HG03095 (cell line): ENCODE results near the gene CROCC2.

ENCODE experiments used
- ATAC-seq: cut with Tn5 transposase; IDR thresholded peaks from one replicate; pipeline ENCODE4 v1.9.1; 2021; ENCODE audit warnings: moderate library complexity; ENCODE audit not compliant: unreplicated experiment

Gene CROCC2

DNA sequence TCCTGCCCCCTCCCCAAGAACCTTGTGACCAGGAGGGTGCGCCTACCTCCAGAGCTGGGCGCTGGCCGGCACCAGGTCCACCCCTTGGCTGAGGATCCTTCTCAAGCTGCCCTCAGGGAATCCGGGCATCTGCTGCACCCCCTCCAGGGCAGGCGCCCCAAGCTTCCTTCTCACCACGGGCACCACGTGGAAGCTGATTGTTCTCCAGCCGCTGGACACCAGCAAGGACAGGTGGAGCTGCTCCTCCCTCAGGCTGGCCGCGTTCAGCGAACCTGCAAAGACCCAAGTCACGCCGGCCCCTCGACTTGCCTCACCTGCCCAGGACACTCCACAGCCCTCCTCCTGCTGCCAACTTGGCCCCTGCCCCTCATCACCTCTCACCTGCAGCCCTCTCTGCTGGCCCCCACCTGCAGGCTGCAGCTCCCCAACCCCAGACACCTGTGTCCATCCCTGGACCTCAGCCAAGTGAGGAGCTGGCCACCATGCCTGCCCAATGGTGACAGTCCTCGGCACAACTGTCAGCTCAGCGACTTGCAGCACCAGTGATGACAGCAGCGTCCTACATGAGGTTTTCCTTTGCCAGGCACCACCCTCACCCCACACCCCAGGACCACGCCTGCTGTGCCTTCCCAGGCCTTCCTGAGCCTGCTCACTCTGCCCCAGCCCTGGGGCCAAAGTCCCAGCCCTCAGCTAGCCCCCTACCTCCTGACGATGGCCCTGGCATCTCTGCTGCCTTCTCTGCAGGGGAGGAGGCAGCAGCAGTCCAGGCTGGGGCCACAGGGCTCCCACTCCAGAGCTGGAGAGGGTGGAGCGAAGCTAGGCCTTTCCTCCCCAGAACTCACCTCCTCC, 14.4 kb upstream of the CROCC2 start:
- no peak for ATAC-seq

DNA sequence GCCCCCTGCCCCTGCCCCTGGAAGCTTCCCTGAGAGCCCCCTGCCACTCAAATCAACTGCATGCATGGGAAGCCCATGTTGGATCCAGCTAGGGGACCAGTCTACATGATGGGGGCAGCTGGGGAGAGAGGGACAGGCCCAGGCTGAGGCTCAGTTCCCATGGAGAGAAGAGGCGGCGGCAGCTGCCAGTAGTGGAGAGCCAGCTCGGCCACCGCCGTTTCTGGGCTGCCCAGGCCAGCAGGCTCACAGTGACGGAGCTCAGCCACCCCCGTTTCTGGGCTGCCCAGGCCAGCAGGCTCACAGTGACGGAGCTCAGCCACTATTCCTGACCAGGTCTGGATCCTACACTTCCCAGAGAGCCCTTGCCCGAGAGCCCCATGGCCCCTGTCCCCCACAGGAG, 13.8 kb upstream of the CROCC2 start:
- no peak for ATAC-seq

DNA sequence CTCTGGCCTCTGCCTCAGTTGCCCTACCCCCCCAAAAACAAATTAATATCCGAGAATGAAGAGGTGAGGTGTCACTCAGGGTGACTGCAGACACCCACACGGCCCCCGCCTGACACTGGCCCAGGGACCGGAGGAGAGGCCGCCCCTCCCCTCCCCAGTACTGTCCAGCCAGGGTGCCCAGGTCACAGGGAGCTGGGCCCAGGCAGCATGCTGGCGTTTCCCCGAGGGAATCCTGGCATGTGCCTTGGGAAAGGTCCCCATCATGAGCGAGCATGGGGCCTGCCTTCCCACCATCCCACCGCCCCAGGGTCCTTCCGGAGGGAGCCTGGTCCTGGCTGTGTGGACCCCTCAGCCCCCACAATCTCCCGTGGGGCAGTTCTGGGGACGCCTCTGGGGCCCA, 13.2 kb upstream of the CROCC2 start:
- ATAC-seq: no peak

DNA sequence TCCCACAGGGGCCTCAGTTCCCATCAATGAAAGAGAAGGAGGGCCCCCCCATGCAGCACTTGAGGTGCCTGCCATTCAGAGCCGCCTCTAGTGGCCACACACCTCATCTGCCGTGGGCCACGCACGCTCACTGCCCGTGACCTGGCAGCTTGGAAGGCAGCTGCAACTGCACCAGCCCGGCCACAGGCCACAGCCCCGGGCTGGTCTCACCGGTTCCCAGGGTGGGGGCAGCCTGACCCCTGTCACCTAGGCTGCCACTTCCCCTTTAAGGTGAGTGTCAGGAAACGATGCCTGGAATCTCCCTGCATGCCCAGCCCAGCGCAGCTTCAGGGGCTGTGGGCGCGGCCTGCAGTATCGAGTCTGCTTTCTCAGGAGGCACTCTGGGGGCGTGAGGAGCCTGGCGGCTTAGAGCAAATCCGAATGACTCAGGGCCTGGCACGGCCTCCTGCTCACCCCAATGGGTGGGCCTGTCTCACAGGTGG, 12.7 kb upstream of the CROCC2 start:
- no peak for ATAC-seq

DNA sequence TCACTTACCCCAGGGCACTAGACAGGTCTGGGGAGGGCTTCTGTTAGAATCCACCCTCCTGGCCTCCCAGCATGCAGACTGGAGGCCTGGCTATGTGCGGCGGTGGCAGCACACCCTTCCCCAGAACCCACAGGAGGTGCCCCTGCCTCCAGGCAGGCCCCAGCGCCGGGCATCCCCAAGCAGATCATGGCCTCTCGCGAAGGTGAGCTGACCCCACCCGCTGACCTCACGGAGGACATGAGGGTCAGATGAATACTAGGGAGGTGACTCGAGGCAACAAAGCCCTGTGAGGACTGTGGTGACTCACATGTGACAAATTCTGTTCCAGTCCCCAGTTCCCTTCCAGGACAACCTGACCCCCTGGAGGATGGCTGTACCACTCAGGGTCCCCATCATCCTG, 12.1 kb upstream of the CROCC2 start:
- ATAC-seq: no peak

DNA sequence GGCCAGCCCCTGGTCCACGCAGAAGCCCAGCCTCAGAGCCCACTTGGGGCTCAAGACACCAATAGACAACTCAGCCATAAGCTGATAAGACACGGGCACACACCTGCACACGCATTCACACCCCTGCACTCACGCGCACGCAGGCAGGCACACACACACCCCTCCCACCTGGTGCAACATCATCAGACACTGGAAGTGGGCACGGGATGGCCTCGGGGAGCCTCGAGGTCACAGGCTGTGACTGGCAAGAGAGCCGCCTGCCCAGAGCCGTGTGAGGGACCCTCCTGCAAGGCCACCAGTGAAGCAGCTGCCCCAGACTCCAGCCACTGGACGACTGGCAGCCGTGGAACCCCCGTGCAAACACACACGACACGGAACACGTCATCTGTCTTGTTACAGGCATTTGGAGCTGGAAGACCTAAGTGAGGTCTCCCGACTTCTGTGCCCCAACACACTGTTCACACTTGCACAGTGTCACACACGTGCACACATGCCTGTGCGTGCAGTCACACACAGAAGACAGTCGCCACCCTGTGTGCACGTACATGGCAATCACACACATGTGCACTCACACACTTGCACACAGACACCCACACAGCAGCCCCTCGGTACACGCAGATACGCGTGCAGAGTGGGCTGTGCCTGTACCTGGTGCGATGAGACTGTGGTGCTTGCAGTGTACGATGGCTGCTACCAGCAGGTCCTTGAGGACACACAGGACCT, 11.1 kb upstream of the CROCC2 start:
- ATAC-seq: no peak

DNA sequence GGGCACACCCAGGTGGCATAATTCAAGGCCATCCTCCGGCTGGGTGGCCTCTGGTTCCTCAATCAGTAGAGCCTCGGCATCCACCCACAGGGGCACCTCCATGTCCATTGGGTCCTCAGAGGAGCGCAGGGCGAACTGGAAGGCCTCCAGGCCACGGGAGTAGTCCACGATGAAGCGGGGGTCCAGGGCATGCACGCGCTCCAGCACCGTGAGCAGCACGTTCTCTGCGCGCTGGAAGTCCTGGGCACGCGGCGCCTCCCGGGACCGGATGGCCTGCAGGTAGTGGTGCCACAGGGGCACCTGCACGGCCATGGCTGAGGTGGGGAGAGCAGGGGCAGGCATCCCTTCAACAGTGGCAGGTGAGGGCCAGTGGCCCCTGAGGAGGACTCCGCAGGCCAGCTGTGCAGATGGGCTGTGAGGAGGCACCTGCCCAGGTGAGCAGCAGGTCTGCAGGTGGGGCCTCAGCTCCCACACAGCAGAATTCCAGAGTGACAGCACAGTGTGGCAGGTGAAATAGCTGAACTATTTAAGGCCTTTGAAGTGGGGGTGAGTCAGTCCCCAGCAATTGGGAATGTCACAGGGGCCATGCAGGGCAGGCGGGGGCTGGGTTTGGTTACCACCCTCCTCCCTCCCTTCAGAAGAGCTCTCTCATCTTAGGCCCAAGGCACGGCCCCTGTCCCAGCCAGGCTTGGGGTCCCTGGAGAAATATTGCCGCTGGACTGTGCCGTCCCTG, 10.3 kb upstream of the CROCC2 start, which contains the start of gene MAB21L4:
Gene MAB21L4, minus strand, starts transcription at position 501 of the 733 bp plus-strand sequence. Its CDS starts 159 bp downstream, at position 342.
- no peak for ATAC-seq

DNA sequence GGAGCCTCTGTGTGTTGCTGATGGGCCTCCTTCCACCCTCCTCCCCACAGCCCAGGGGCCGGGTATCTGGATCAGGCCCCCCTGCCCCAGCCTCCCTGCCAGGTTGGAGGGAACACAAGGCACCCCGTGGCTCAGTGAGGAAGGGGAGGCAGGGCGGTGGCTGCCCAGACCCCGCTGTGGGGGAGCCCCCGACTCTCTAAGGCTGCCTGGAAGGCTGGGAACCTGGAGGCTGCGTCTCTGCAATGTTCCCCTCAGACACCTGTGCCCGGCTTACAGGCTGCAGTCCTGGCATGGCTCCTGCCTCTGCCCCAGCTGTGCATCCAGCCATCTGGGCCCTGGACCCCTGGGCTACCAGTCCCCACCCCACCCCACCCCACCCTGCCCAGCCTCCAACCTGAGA, 9.7 kb upstream of the CROCC2 start:
- ATAC-seq: no peak

DNA sequence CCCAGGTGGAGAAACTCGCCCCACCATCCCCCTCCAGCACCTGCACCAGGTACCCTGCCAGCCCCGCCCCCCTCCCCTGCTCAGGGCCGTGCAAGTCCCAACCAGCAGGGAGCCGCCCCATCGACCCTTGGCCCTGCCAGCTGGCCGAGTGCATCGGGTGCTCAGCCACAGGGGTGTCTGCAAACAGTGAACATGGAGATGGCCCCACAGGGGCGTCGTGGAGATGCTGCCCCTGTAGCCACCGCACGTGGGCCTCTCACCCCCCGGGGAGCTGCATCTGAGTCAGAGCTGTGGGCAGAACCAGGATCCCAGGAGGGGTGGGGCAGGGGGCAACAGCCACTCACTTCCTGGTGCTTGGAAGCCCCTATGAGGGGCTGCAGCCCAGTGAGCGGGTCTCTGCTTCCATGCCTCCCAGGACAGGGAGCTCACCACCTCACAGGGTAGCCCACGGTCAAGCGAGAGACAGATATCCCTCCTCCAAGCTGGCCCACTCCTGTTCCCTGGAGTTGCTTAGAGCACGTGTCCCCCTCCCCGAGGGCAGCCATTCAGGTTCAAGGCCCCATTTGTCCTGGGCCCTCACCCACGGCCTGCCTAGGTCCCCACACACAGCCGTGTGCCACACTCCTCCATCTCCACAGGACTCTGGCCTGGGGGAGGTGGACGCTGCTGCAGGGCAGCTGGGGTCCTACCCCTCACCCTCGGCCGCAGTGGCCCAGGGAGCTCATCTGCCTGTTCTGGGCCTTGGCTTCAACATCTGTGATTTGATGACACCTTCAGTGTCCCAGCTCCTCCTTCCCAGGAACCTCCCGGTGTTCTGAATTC, 9.1 kb upstream of the CROCC2 start:
- ATAC-seq: no peak

DNA sequence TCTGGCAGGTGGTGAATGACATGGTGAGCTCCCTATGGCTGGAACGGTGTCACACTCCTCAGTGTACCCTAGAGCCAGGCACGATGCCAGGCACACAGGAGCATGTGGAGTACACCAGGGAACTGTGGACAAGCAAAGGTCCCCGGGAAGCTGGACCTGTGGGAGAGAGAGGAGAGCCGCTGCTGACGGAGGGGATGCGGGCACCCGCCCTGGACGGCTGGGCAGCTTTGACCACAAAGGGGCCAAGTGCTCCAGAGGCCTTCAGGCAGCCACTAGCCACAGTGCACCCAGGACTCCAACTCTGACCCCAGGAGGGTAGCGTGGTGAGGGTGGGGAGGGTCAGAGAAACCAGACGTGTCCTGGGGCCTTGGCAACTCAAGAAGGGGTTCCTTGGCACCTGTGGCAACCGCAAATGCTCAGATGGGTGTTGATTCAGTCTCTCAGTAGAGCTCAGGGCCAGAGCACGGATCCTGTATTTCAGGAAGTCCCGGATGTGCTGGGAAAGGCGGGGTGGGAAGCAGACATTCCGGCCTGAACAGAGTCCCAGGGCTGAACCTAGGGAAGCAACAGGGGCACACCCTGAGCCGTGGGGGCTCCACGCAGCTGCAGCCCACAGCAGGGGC, 7.9 kb upstream of the CROCC2 start:
- ATAC-seq: no peak

DNA sequence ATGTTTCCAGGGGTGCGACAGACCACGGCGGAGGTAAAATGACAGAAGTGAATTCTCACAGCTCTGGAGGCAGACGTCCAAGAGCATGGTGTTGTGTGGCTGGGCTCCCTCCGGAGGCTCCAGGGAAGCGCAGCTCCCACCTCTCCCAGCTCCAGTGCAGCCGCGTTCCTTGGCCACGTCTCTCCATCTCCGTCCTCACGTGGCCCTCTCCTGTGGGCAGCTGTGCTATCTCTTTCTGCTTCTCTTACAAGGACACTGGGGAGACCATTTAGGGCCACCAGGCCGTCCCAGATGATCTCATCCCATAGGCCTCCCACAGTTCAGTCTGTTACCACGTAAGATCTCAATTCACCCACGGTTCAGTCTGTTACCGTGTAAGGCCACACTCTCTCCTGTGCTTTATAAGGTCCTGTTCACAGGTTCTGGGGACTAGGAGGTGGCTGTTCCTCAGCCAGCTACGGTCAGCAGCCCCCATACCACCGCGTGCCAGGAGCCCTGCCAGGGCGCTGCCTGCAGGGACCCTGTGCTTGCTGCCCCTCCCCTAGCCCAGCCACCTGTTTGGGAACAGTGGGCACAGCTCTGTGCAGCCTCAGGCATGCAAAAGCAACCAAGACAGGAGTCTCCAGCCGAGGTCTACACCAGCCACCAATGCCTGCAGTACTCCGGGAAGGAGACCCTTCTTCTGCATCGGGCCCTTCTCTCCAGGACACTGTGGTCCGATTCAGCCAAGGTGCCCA, 7.2 kb upstream of the CROCC2 start:
- ATAC-seq: no peak

DNA sequence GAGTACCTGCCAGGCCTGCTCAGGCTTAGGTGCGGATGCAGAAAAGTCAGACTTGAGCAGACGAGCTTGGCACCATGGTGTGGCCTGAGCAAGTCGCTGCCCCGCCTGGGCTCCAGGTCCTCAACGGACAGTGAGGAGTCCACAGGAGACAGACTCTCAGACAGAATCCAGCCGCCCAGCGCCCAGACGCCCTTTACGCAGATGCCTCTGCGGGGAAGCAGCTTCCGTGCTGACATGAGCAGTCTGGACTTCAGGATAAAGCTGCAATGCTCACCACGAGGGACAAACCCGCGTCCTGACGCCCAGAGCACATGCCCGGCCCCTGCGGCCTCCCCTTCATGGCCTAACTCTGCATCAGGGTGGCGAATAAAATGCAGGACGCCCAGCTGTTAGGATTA, 6.7 kb upstream of the CROCC2 start:
- no peak for ATAC-seq

DNA sequence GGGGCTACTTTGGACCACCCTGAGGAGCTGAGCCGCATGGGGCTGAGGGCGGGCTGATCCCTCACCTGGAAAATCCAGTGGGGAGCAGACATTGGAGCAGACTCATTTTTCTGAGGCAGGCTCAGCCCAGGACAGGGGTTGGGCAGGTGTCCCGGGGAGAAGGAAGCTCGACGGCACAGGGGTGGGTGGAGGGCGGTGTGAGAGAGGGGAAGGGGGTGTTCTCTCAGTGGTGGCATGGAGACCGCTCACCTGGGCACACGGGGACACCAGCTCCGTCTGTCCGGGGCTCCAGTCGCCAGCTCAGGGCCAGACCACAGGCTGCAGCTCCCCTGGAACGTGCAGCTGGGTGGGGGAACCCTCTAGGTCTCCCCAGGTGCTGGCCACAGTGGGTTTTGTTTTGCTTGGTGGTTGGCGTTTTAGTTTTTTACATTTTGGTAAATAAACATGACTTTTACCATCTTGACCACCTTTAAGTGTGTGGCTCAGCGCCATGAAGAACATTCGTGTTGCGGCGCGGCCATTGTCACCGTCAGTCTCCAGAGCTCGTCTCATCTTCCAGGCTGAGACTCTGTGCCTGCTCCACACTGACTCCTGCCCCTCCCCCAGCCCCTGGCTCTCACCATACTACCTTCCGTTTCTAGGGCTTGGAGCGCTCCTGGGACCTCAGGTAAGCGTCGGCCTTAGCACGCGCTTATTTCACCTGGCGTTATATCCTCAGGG, 5.8 kb upstream of the CROCC2 start:
- ATAC-seq: no peak

DNA sequence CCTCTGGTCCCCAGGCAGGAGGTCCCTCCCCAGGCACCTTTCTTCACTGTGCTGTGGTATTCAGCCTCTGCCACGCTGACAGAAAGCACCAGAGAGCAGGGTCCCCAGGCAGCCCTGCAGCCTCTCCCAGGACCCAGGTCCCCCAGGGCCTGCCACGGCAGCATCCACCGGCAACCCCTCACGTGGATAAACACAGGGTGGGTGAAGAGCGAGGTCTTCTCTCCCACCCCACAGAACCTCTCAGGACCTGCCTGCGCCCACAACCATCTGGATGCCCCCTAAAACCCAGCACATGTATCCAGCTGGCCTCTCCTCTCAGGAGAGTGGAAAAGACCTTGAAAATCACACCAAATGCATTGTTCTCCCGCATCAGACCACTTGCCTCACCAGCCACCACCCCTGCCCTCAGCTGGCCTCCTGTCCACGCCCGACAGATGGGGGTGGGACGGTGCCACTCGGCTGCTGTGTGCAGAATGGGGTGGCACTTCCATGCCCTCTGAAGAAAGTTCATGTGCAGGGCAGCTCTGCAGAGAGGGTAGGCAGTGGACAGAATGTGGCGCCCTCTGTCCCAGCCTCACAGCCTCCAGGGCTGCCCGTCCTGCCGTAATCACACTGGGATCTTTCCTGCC, 4.0 kb upstream of the CROCC2 start:
- no peak for ATAC-seq

DNA sequence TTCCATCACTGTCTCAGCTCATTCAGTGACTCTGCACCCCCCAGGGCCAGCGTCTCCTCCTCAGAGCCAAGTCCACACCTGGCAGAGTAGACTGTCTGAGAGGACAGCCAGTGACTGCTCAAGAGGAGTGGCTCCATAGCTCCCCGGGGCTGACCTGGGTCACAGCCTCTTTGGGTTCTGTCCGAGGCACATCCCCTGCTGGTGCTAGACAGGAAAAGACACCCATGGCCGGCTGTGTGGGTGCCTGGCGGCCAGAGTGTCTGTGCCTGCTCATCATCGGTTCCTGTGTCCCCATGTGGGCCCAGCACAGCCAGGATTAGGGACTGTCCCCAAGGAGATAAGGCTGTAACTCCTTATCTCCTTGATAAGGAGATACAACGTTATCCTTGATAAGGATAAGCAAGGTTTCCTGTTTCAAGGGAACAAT, 3.5 kb upstream of the CROCC2 start:
- ATAC-seq: no peak

DNA sequence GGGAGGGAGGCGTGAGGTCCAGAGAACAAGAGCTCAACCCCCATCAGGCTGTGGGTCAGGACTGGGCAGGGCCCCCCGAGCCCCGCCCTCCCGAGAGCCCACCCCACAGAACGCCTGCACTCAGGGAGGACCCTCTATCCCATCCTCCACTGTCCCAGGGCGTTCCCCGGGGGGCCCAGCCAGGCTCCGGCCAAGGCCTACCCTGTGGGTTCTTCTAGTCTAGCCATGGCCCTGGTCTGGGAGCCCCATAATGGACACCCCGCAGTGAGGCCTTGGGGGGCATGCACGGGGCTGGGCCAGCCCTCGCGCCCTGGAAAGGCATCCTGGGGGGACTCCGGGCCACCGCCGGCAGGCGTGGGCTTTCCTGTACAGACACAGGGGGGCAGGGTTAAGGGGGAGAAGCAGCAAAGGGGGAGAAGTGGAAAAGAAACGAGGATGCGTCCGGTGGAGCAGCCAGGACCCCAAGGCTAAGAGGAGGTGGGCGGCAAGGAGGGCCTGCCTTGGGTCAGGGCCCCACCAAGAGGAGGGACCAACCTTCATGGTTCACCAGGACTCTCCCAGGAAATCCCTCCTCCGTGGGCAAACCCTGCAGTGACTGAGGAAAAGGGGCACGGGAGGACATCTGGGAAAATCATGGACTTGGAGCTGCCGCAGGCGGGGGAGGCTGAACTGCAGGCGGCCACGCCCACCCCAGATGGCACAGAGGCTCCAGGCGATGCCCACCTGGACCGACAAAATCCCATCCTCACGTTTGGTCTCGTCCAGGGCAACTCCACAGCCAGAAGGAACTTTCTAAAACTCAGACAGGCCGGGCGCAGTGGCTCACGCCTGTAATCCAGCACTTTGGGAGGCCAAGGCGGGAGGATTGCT, 2.7 kb upstream of the CROCC2 start:
- no peak for ATAC-seq
